Cerebellar cortex (tissue), 1 donor: ENCODE results near the gene SGSM2.

Source experiments
- DNase-seq: peaks from one replicate; pipeline ENCODE4 v3.0.0-alpha.2; 2015; ENCODE audit warnings: low spot score

Gene SGSM2

DNA sequence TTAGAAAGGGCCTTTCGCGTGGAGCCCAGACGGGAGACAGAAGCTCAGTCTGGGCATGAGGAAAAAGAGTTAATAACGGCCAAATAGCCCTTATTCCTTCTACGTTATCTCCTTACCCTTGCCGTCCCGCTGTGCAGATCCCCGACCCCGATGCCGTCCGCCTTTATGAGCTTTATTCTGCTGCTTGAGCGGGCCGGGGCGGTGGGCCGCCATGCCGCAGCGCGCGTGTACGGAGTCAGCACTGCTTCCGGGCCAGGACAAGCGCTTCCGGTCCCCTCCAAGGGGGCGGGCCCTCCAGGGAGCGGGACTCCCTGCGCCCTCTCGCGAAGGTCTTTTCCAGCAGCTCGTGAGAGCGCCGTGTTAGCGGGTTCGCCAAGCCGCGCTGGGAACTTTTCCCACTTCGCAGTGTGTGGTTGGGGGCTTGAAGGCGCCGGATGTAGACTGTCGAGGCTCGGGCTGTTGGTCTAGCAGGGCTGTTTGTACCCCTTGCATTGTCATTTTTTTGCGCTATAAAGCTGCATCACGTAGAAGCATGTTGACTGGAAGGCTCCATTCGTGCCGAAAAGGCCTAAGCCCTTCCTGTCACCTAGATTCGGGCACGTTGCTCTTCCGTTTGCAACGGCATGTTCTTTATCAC, 968 bp upstream of the SGSM2 start, which contains the start of gene TSR1:
TSR1 (minus strand) TSS at position 243 of the 637 bp plus-strand sequence; CDS start at position 213, 30 bp downstream.
- peak; percentile 94 for DNase-seq

DNA sequence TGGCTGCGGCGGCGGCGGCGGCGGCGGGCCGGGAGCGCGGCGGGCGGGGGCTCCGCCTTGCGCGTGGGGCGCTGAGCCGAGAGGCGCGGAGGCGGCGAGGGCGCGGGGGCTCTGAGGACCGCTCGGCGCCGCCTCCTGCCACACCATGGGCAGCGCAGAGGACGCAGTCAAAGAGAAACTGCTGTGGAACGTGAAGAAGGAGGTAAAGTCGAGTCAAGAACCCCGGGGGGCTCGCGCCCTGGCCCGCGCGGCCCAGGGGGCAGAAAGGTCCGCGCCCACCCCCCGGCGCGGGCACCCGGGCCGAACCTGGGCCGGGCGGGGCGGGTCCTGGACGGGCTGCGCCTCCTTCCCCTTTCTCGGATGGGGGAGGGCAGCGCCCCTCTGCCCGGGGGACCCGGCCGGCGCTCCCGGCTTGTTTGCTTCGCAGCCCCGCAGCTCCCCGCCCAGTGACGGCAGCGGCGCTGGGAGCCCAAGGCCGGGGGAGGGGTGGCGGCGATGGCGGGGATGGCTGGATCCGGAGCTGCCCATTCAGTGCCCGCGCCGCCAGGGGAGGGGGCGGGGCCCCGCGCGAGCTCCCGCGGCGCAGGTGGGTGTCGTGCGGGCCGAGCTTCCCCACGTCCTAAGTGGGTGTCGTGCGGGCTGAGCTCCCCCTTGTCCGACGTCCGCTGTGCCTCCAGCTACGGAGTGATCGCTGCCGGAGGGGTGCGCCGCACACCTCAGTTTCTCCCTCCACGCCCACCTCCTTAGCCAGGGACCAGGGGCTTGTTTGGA, 428 bp downstream of the SGSM2 start:
- peak; percentile 47 for DNase-seq

DNA sequence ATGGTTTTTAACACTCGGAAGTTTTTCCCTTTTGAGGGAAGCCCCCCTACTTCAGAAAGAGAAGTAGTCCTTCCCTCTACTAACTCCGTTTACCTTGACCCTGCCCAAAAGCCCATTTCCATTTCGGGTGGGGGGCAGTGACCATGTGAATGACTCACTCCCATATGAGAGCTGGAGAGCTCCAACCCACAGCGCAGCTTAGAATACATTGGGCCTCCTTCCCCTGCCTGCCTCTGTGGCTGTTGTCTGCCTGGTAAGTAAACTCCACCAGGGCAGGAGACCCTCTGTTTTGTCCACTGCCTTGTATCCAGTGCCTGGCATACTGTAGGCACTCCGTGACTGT, 985 bp downstream of the SGSM2 start:
- peak; percentile 39 for DNase-seq

DNA sequence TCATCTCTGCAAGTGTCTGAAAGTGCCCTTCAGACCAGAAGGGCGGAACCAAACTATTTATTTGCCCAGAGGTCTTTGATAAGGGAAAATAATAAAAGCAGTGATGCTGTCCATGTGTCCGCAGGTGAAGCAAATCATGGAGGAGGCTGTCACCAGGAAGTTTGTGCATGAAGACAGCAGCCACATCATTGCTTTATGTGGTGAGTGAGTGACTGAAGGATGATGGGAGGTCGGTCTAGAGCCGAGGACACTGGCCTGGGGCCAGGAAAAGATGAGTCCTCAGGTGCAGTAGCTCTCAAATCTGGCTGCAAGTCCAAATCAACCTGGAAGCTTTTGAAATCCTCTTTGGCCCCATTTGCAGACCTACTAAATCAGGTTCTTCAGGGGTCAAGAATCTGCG, 6.1 kb downstream of the SGSM2 start:
- no peak for DNase-seq

DNA sequence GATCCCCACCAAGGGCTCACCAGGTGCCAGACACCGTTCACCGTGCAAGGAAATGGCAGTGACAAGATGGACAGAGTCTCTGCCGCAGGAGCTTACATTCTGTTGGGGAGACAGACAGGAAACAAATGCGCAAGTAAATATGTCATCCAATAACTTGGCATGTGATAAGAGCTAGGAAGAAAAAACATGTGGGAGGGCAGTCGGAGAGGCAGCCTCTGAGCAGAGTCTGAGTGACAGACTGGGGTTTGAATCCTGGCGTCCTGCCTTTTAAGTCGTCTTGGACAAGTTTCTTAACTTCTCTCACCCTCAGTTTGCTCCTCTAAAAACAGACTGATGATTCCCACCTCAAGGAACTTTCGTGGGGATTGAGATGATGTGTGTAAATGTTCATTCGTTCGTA, 7.2 kb downstream of the SGSM2 start:
- no peak for DNase-seq

DNA sequence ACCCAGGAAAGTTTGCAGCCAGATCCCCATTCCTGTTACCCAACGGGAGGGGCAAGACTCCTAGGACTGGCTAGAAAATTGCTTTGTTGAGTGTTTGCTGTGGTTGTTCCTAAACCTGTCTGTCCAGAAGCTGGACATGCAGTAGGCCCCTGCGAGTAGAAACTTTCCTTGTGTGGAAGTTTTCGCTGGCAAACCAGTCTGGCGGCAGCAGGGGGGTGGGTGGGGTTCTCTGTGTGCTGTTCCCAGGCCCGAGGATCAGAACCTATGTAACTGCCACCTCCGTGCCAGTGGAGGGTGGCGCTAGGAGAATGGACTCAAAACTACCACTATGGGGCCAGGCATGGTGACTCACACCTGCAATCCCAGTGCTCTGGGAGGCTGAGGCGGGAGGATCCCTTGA, 9.2 kb downstream of the SGSM2 start:
- DNase-seq = no peak

DNA sequence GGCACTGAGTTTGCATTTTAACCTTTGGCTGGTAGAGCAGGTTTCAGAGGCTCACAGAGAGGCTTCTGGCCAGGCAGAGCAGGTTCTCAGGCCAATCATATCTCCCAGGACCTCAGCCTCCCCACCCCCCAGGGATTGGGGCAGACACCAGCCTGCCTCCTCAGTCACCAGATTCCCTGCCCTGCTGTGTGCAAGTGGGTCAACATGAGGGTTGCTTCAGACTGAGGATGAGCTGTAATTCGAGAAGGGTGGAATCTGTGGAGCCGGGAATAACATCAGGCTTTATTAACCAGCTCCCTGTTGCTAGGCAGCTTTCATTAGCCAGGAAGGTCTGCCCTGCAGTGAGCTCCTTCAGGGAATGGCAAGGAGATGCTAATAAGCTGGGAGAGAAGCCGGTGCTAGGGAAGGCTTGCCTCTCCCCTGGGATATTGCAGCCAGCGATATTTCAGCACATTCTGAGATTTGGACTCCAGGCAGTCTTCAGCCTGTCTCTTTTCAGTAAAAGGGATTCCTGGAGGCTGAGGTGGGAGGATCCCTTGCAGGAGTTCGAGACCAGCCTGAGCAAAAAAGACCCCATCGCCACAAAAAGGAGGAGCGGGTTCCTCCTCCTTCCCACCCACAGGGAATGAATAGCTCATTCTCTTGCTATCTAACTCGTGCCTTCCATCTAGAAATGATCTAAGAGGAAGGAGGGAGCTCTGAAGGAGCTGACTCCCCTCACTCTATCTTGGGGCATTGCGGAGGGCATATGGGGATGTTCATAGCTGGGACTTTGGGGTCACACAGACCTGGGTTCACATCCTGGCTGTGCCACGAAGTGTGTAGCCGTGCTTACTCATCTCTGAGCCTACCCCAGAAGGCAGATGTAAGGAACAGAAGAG, 10.7 kb downstream of the SGSM2 start:
- DNase-seq = peak; percentile 63

DNA sequence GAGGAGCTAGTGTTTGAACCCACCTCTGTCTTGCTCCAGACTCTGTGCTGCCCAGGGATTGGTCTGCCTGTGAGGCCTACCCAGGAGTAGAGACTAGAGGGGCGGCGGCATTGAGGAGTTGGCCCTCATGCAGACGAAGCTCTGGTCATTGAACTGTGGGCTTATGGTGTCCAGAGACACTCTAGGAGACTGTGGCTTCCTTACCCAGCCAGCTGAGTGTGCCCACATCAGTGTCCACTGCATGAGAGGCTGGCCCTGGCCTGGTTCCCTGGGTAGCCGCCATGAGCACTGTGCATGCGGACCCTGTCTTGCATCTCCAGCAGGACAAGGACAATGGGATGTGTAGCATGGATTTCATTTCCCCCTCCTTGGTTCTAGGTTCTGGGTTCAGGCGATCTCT, 14.0 kb downstream of the SGSM2 start:
- no peak for DNase-seq

DNA sequence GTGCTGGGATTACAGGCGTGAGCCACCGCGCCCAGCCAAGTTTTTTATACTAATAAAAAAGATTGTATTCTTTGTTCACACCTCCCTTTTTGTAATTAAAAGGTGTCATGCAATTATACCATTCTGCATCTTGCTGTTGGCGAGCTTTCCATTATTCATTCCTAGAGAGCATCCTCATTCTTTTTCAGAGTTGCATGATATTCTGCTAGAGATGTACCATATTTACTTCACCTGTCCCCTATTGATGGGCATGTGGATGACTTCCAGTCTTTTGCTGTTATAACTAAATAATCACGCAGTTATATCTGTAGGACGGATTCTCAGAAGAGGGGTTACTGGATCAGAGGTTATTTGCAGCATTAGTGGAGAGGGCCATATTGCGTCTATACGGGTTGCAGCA, 17.0 kb downstream of the SGSM2 start:
- DNase-seq = no peak

DNA sequence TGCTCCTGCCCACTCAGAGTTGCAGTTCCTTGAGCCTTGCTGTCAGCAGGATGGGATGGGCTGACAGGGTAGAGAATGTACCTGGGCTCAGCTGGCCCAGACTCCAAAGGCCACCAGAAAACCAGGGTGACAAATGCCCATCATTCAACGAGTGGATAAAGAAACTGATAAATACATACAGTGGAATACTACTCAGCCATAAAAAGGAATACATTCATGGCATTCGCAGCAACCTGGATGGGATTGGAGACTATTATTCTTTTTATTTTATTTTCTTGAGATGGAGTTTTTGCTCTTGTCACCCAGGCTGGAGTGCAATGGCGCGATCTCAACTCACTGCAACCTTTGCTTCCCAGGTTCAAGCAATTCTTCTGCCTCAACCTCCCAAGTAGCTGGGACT, 19.9 kb downstream of the SGSM2 start:
- no peak for DNase-seq

DNA sequence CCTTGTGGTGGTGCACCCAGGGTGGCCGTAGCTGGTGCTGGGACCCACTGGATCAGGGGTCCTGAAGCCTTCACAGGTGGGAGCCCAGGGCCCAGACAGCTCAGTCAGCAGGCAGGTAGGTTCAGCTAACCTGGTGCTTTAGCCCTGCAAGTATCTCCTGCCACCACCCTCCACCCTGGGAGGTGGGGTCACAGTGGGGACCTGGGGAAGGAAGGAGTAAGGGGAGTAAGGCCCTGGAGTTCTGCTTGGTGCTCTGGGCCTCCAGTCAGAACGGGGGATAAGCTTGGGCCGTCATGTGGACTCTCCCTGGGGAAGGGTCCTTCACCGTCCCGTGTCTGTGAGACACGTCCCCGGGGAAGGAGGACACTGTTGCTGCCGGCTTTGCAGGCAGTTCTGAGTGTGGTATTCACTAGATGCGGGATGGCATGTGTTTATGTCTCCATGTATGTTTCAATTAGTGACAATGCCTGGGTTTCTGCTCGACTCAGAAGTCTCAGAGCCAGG, 20.7 kb downstream of the SGSM2 start:
- no peak for DNase-seq

DNA sequence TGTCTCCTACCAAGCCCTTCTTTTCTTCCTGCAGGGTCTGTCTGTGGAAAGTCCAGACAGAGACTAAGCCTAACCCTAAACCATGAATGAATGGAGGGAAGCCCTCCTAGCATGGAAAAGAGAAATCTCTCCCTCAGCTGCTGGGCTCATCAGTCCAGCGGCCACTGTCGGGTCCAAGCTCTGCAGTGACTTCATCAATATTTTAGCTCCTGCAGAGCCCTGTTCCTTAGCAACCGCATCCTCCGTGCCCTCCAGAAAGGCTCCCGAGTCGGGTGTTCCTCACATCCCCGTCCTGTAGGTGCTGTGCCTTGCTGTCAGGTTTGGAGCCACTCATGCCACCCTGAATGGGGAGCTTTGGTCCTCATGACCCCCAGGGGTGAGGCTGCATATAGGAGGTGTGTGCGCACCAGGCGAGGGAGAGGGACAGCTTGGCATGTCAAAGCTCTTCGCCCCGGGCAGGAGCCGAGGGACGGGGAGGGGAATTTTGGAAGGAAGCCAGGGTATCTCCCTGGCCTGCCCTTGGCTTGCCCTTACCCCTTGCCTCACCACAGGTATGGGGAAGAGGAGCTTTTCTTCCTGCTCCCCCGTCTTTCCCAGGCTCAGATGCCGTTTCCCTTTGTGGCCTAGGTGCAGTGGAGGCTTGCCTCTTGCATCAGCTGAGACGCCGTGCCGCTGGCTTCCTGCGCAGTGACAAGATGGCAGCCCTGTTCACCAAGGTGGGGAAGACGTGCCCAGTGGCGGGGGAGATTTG, 23.9 kb downstream of the SGSM2 start:
- no peak for DNase-seq

DNA sequence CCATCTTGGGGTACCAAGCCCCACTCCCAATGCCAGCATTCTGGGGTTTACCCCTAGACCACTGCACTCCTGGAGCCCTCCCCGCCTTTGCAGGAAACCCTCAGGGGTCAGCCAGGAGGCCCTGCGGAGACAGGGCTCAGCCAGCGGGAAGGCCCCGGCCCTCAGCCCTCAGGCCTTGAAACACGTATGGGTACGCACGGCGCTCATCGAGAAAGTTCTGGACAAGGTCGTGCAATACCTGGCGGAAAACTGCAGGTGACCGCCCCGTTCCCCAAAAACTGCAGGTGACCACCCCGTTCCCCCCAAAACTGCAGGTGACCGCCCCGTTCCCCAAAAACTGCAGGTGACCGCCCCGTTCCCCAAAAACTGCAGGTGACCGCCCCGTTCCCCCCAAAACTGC, 24.7 kb downstream of the SGSM2 start:
- no peak for DNase-seq

DNA sequence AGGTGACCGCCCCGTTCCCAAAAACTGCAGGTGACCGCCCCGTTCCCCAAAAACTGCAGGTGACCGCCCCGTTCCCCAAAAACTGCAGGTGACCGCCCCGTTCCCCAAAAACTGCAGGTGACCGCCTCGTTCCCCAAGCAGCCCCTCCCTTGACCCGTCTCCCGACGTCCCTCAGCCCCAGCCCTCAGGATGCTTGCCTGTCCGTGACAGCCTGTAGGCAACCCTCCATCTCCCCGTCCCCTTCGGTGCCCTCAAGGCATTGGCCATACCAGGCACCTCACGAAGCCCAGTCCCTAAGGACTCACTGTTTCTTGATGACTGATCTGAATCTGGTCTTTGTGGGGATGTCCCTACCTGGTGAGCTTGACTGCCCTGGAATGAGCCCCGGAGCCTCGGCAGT, 25.1 kb downstream of the SGSM2 start:
- DNase-seq = no peak

DNA sequence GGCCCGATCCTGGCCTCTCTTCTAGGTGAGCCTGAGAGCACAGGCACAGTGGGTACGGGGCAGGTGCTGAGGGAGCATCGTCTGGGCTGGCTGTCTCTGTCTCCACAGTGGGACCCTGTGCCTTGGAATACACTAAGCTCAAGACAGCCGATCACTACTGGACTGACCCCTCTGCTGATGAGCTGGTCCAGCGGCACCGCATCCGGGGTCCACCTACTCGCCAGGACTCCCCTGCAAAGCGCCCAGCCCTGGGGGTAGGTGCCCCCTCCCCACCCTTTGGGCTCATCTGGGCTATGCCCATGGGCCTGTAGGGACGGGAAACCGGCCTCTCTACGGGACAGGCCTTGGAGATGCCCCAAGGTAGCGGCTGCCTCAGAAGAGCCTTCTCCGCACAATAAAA, 25.6 kb downstream of the SGSM2 start:
- no peak for DNase-seq

DNA sequence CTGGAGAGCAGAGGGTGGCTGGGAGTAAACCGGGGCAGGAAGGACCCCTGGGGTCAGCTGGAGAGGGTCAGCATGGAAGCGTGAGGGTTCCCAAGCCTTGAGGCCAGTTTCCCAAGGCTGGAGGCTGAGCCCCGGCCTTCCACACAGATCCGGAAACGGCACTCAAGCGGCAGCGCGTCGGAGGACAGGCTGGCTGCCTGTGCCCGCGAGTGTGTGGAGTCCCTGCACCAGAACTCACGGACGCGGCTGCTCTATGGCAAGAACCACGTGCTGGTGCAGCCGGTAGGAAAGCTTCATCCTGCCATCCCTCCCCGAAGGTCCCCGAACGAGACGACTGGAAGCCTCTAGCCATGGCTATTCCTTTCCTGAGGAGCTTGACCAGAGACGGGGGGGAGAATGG, 26.0 kb downstream of the SGSM2 start:
- DNase-seq = no peak

DNA sequence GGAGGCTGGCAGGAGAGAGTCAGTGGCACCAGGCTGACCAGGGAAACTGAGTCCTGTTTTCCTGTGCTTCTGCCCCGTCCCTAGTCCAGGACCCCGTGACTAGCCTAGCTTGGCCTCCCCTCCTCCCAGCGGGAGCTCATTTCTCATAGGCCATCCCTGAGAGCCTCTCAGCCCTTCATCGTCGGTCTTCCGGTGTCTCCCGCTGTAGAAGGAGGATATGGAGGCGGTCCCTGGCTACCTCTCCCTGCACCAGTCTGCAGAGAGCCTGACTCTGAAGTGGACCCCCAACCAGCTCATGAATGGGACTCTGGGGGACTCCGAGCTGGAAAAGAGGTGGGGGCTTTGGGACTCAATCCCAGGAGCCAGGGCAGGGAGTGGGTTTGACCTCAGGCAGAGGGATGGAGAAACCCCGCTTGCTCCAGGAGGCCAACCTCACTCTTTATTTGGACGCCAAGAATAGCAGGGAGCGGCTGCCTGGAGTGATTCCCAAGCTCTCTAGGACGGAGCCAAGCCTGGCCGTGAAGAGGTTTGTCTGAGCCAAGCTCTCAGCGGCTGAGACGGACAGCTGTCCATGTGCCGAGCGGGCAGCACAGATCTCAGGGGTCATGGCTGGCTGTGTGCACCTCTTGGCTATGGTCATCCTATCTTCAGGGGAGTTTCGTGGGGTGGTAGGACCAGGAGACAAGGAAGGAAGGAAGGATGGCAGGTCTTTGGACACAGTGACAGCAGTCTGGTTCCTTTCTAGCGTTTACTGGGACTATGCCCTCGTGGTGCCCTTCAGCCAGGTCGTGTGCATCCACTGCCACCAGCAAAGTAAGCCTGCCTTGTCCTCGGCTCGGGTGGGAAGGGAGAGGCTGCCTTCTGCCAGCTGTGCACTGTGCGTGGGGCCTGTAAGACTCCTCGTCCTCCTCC, 26.8 kb downstream of the SGSM2 start:
- DNase-seq = peak; percentile 59

DNA sequence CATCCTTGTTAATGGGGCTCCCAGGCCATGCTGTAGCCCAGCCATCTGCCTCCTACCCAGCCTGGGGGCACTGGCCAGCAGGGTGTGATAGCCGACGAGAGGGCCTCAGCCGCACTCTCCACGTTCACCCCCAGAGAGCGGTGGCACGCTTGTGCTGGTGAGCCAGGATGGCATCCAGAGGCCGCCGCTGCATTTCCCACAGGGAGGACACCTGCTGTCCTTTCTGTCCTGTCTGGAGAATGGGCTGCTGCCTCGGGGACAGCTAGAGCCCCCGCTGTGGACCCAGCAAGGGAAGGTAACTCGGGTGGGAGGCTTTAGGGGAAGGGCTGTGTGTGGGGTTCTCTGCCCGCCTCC, 27.4 kb downstream of the SGSM2 start:
- DNase-seq = no peak

DNA sequence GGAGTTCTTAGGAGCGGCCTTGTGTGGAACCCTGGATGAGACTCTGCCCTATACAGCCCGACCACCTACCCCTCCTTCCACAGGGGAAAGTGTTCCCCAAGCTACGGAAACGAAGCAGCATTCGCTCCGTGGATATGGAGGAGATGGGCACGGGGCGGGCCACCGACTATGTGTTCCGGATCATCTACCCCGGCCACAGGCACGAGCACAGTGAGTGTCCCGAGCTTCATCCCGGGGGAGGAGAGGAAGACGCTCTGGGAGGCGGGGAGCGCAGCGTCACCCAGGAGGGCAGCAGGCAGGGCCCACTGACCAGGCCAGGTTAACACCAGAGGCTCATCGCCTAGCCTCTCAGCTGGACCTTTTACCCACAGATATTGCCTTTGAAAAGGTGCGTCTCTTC, 27.8 kb downstream of the SGSM2 start:
- DNase-seq = no peak

DNA sequence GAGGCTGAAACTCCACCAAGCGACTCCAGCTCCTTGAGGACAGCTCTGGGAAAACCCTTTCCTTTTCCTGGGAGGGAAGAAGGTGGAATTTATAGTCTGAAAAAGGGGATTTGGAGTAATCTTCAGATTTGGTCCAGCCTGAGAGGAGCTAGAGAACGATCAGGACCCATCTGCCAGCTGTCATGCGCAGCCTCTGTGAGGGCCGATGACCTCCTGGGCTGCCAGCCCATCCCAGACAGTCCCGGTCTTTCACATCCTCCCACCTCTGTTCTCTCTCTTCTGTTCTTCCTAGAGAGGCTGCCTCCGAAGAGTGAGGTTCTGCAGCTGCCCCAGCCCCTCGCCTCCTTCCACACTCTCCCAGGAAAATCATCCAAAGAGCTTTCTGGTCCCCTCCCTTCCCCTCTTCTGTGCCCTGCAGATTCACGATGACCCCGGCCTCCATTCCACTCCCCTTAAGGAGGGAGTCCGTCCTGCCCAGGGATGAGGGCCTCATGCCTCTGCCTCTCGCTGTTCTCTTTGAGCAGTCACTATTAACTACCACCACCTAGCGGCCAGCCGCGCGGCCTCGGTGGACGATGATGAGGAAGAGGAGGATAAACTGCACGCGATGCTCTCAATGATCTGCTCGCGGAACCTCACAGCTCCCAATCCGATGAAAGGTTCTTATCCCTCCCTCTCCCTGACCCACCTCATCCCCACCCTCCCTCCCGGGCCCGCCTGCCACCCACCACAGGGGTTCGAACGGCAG, 29.6 kb downstream of the SGSM2 start:
- DNase-seq = peak; percentile 41
